Smooth muscle cell (in vitro differentiated cells): ENCODE measurements around the gene SCN7A. TPM values are rescaled to one million over a fixed set of nuclear protein-coding genes. Genes with fewer than 3 reads are reported as not detected.

Source experiments
- DNase-seq: peaks from one replicate; lab custom pipeline; 2025; ENCODE audit not compliant: unreplicated experiment; lab: John Stamatoyannopoulos, UW
- H2AFZ ChIP-seq: fragments of 200-600 bp; sonication (generic); 2 replicates; pipeline ENCODE4 v1.6.0; 2016; ENCODE audit warnings: antibody characterized with exemption, low read depth, mild to moderate bottlenecking
- H3F3A ChIP-seq: fragments of 200-600 bp; sonication (generic); 2 replicates; pipeline ENCODE4 v1.6.0; 2017; ENCODE audit warnings: antibody characterized with exemption, low read depth
- H3K27ac ChIP-seq: fragments of 200-600 bp; sonication (generic); 2 replicates; pipeline ENCODE4 v1.5.1; 2016; ENCODE audit warnings: low read depth, mild to moderate bottlenecking
- H3K27me3 ChIP-seq: fragments of 200-600 bp; sonication (generic); 2 replicates; pipeline ENCODE4 v1.6.1; 2016; ENCODE audit warnings: low read depth, mild to moderate bottlenecking
- H3K36me3 ChIP-seq: fragments of 200-600 bp; sonication (generic); 2 replicates; pipeline ENCODE4 v1.5.1; 2016; ENCODE audit warnings: low read depth
- H3K4me1 ChIP-seq: fragments of 200-600 bp; sonication (generic); 2 replicates; pipeline ENCODE4 v1.5.1; 2016; ENCODE audit warnings: low read depth
- H3K4me2 ChIP-seq: fragments of 200-600 bp; sonication (generic); 2 replicates; pipeline ENCODE4 v1.6.0; 2016; ENCODE audit warnings: mild to moderate bottlenecking
- H3K4me3 ChIP-seq: fragments of 200-600 bp; sonication (generic); 2 replicates; pipeline ENCODE4 v1.5.1; 2016; ENCODE audit warnings: mild to moderate bottlenecking
- H3K79me2 ChIP-seq: fragments of 200-600 bp; sonication (generic); 2 replicates; pipeline ENCODE4 v1.6.0; 2016; ENCODE audit warnings: low read depth, mild to moderate bottlenecking
- H3K9ac ChIP-seq: fragments of 200-600 bp; sonication (generic); 2 replicates; pipeline ENCODE4 v1.6.0; 2016; ENCODE audit warnings: low read depth
- H3K9me3 ChIP-seq: fragments of 200-600 bp; sonication (generic); replicated peaks from 2 replicates; pipeline ENCODE4 v1.5.1; 2016; ENCODE audit warnings: low read depth
- H4K20me1 ChIP-seq: fragments of 200-600 bp; sonication (generic); 2 replicates; pipeline ENCODE4 v1.6.0; 2016; ENCODE audit warnings: low read depth
- WGBS: methylation state at CpG from one replicate; pipeline ENCODE4 v1.1.7; 2016; ENCODE audit warnings: low lambda C conversion rate; 5-methylcytosine and 5-hydroxymethylcytosine counted together
- polyA plus RNA-seq: library from polyadenylated mRNA; unstranded; fragments of >200 nt; fragmentation: Nextera tagmentation; extraction: Ambion mirVana; gene quantifications from 2 replicates; pipeline ENCODE4 v1.2.1, GENCODE V29; 2016
- total RNA-seq: library from RNA; depleted of rRNA; stranded (reverse); fragments of >200 nt; gene quantifications from 2 replicates; pipeline ENCODE4 v1.2.3, GENCODE V29; 2014
- TF ChIP-seq, protein P1 (sequence below): fragments of 200-600 bp; sonication (generic); IDR thresholded peaks from 2 replicates; pipeline ENCODE4 v1.5.1; 2017; ENCODE audit warnings: borderline replicate concordance, mild to moderate bottlenecking, antibody characterized with exemption; ENCODE audit not compliant: insufficient read depth, poor library complexity, severe bottlenecking

Gene SCN7A
- total and polyA plus RNA-seq, 2 experiments from 2014 or later, result not detected

DNA sequence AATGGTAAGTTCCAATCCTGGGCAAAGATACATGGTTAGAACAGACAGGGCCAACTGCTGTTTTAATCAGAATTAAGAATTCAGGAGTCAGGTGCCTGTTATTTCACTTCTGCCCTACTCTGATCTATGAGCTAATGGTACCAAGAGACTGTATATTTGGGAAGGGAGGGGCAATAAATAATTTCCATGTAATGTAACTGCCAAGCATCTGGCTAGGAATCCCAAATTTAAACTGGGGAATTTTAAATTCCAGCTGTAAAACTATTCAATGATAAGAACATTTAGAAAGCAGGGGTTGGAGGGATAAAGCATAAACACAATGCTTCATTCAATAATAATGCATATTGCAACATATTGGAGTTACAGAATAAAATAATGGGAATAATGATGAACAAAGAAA lies 49.7 kb downstream of the SCN7A start:
- Histone ChIP-seq H3K4me2 (no peak overlapping the region), H3K36me3 (no peaks in the 10 kb centered on the region), H4K20me1 (no peaks in the 10 kb centered on the region), H3K4me3 (no peak overlapping the region), H3K27me3 (no peaks in the 10 kb centered on the region), H3F3A (no peaks in the 10 kb centered on the region), H3K9me3 (no peaks in the 10 kb centered on the region), H3K27ac (no peak overlapping the region), H3K9ac (no peak overlapping the region), H3K79me2 (no peaks in the 10 kb centered on the region), H3K4me1 (no peaks in the 10 kb centered on the region), H2AFZ (no peak overlapping the region)
- DNase-seq, result no peak
- TF ChIP-seq, protein P1, sequence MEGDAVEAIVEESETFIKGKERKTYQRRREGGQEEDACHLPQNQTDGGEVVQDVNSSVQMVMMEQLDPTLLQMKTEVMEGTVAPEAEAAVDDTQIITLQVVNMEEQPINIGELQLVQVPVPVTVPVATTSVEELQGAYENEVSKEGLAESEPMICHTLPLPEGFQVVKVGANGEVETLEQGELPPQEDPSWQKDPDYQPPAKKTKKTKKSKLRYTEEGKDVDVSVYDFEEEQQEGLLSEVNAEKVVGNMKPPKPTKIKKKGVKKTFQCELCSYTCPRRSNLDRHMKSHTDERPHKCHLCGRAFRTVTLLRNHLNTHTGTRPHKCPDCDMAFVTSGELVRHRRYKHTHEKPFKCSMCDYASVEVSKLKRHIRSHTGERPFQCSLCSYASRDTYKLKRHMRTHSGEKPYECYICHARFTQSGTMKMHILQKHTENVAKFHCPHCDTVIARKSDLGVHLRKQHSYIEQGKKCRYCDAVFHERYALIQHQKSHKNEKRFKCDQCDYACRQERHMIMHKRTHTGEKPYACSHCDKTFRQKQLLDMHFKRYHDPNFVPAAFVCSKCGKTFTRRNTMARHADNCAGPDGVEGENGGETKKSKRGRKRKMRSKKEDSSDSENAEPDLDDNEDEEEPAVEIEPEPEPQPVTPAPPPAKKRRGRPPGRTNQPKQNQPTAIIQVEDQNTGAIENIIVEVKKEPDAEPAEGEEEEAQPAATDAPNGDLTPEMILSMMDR, result no peak

DNA sequence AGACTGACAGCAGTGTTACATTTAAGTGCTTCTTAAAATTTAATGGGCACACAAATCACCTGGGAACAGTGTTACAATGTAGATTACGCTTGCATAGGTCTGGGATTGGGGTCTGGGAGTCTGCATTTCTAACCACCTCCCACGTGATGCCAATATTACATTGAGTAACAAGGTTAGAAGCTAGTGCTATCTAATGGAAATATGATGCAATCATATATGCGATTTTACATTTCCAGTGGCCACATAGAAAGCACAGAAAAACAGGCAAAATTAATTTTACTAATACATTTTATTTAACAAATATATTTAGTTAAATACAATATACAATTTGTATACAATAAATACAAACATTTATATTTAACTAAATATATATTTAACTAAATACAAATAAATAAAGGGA lies 53.7 kb downstream of the SCN7A start:
- H3K9me3 ChIP-seq, result no peaks in the 10 kb centered on the region
- H3K79me2 ChIP-seq, result no peaks in the 10 kb centered on the region
- no peak overlapping the region for H3K4me3 ChIP-seq
- 83% methylated on average over 3 of the region's 3 CpGs for WGBS
- no peaks in the 10 kb centered on the region for H4K20me1 ChIP-seq
- no peak overlapping the region for H3K27ac ChIP-seq
- H3K27me3 ChIP-seq, result no peaks in the 10 kb centered on the region
- H3K9ac ChIP-seq, result no peak overlapping the region
- H3F3A ChIP-seq, result no peaks in the 10 kb centered on the region
- H3K36me3 ChIP-seq, result no peaks in the 10 kb centered on the region
- DNase-seq, result no peak
- TF ChIP-seq, protein P1, result no peak
- H3K4me1 ChIP-seq, result no peaks in the 10 kb centered on the region
- no peak overlapping the region for H2AFZ ChIP-seq
- no peak overlapping the region for H3K4me2 ChIP-seq

DNA sequence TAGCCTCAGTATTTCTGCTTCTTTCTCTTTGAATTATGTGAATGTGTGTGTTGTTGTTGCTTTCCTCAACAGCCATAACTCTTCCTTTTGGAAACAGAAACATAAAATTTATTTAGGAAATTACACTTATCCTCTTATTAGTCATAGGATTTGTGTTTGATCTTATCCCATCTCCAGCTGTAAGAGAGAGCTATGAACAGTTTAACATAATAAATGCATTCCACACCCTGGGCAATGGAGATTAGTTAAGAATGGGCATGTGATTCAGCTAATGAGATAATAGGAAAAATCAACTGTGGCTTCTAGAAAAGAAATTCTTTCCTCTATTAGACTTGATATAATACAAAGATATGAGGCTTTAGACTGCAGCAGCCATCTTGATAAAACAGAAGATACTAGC lies 55.0 kb downstream of the SCN7A start:
- no peak for DNase-seq
- Histone ChIP-seq H3K27me3 (no peaks in the 10 kb centered on the region), H3K4me1 (no peaks in the 10 kb centered on the region), H2AFZ (no peak overlapping the region), H3K79me2 (no peaks in the 10 kb centered on the region), H3K27ac (no peak overlapping the region), H3K9ac (no peak overlapping the region), H3K9me3 (no peaks in the 10 kb centered on the region), H3F3A (no peaks in the 10 kb centered on the region), H4K20me1 (no peaks in the 10 kb centered on the region), H3K4me2 (no peak overlapping the region), H3K4me3 (no peak overlapping the region), H3K36me3 (no peaks in the 10 kb centered on the region)
- TF ChIP-seq, protein P1, result no peak

DNA sequence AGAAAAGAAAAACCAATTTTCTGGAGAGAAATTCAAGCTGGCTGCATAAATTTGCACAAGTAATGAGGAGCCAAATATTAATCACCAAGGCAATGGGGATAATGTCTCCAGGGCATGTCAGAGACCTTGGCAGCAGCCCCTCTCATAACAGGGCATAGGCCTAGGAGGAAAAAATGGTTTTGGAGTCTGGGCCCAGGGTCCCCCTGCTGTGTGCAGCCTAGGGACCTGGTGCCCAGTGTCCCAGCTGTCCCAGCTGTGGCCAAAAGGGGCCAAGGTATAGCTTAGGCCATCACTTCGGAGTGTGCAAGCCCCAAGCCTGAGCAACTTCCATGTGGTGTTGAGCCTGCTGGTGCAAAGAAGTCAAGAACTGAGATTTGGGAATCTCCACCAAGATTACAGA lies 57.1 kb downstream of the SCN7A start:
- no peaks in the 10 kb centered on the region for H3K27me3 ChIP-seq
- 89% methylated on average over 1 of the region's 1 CpG for WGBS

More for the DNA sequence above, 57.1 kb downstream of the SCN7A start:
- Histone ChIP-seq H3F3A (no peaks in the 10 kb centered on the region), H3K4me1 (no peaks in the 10 kb centered on the region), H3K27ac (no peak overlapping the region), H3K79me2 (no peaks in the 10 kb centered on the region), H3K36me3 (no peaks in the 10 kb centered on the region), H3K4me2 (no peak overlapping the region), H3K4me3 (no peak overlapping the region), H4K20me1 (no peaks in the 10 kb centered on the region), H3K9ac (no peak overlapping the region), H2AFZ (no peak overlapping the region), H3K9me3 (no peaks in the 10 kb centered on the region)
- TF ChIP-seq, protein P1, result no peak
- DNase-seq, result no peak
